SK-N-MC (cell line): ENCODE data around the gene JPT2.

Source experiments
- EZH2 ChIP-seq: fragments of 200-600 bp; sonication (generic); IDR thresholded peaks from one replicate; pipeline ENCODE4 v1.6.1; 2017; ENCODE audit warnings: antibody characterized with exemption
- POLR2AphosphoS5 ChIP-seq: IDR thresholded peaks from 2 replicates; pipeline ENCODE4 v1.6.1; 2012; ENCODE audit warnings: mild to moderate bottlenecking, low read depth, low read length, borderline replicate concordance

GRCh38 chr16:1691276-1691675, 13.2 kb downstream of the JPT2 start:
- no peak for TF ChIP-seq EZH2
- no peak for TF ChIP-seq POLR2AphosphoS5
